ENCODE data around the gene KCNJ12.
"Not testable (repeated sequence)": the region's sequence is repeated elsewhere in the genome, so short reads cannot be mapped to it uniquely, and the experiment has no call there.

Gene KCNJ12

DNA sequence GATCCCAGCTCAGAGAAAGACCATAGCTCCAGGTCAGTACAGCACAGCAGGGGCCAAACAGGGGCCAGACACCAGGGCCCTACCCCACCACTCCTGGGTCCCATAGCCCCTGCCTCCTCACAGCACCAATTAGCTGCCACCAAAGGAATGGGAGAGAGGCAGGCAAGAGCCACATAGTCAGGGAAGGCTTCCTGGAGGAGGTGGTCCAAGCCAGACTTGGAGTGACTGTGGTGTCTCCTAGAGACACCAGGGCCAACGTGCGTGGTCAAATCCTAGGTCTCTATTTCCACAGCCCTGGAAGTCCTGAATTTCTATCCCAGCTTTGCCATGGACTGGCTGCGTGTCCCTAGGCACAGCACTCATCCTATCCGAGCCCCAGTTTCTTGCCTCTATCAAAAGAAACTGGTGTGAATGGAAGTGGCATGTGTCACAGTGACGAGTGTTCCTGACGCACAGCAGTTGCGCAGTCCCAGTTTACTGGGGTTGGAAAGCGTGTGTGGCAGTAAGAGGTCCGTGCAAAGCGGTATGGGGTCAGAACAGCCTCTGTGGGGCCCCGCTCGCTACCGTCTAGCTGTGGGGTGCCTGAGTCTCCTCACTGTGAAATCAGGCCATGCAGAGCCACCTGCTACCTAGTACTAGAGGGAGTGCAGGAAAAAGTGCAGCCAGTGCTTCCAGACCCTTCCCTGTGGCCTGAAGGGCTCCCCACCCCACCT lies 23.5 kb downstream of the KCNJ12 start:
- no peak overlapping the region for H3K4me3 ChIP-seq (ENCODE audit: low read length)
- TF ChIP-seq, protein P1, sequence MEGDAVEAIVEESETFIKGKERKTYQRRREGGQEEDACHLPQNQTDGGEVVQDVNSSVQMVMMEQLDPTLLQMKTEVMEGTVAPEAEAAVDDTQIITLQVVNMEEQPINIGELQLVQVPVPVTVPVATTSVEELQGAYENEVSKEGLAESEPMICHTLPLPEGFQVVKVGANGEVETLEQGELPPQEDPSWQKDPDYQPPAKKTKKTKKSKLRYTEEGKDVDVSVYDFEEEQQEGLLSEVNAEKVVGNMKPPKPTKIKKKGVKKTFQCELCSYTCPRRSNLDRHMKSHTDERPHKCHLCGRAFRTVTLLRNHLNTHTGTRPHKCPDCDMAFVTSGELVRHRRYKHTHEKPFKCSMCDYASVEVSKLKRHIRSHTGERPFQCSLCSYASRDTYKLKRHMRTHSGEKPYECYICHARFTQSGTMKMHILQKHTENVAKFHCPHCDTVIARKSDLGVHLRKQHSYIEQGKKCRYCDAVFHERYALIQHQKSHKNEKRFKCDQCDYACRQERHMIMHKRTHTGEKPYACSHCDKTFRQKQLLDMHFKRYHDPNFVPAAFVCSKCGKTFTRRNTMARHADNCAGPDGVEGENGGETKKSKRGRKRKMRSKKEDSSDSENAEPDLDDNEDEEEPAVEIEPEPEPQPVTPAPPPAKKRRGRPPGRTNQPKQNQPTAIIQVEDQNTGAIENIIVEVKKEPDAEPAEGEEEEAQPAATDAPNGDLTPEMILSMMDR (IDR thresholded peaks at IDR 0.05; ENCODE audit: insufficient read depth, low read depth, low read length, missing control alignments) = no peak
- DNase-seq (ENCODE audit: low read depth) = no peak

- H3K4me3 ChIP-seq (ENCODE audit: low read length); DNase-seq (ENCODE audit: low read depth): not testable (repeated sequence)
Measured at GRCh38 chr17:21400187-21400569, 24.0 kb downstream of the KCNJ12 start.

- H3K4me3 ChIP-seq (ENCODE audit: low read length) = no peak overlapping the region
- TF ChIP-seq, protein P1 (IDR thresholded peaks at IDR 0.05; ENCODE audit: insufficient read depth, low read depth, low read length, missing control alignments) = no peak
- no peak for DNase-seq (ENCODE audit: low read depth)
Measured at GRCh38 chr17:21400816-21401593, 24.8 kb downstream of the KCNJ12 start.

DNA sequence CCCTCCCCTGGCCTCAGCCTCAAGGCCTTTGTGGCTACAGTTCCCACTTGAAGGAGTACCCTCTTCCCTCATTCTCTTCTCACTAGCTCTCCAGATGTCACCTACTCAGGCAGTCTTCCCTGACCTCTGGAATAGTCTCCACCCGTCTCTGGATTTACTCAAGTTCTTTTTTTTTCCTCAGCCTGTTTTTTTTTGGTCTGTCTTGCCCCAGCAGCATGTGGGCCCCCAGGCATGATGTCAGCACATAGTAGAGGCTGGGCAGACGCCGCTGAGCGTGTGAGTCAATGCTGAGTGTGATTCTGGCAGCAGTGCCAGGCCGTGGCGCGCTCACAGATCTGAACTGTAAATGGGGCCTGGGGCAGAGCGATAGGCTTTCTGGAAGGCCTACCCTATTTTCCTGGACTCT lies 26.0 kb downstream of the KCNJ12 start:
- H3K4me3 ChIP-seq (ENCODE audit: low read length) = not testable (repeated sequence)
- peak; percentile 92 for DNase-seq (ENCODE audit: low read depth)

- DNase-seq (ENCODE audit: low read depth); H3K4me3 ChIP-seq (ENCODE audit: low read length): not testable (repeated sequence)
Measured at GRCh38 chr17:21402926-21403325, 26.8 kb downstream of the KCNJ12 start.

GRCh38 chr17:21404106-21404505 lies 27.9 kb downstream of the KCNJ12 start:
- not testable (repeated sequence) for H3K4me3 ChIP-seq (ENCODE audit: low read length); DNase-seq (ENCODE audit: low read depth)

DNA sequence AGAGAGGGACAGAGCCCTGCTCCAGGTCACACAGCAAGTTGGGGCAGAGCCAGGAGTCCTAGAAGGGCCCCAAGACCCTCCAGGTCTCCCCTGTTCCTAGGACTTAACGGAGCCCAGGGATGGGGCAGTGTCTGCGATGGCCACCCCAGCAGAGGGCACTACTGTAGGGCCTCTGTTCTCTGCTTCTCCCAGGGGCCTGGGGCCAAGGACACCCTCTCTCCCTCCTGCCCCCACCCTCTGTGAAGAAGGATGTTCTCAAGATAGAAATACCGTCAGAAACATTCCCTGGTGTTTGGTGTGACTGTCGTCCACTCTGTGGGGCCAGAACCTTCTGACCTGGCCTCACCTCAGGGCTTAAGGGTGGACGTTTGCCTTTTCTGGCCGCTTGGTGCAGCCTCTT lies 28.4 kb downstream of the KCNJ12 start:
- DNase-seq (ENCODE audit: low read depth); H3K4me3 ChIP-seq (ENCODE audit: low read length): not testable (repeated sequence)

DNA sequence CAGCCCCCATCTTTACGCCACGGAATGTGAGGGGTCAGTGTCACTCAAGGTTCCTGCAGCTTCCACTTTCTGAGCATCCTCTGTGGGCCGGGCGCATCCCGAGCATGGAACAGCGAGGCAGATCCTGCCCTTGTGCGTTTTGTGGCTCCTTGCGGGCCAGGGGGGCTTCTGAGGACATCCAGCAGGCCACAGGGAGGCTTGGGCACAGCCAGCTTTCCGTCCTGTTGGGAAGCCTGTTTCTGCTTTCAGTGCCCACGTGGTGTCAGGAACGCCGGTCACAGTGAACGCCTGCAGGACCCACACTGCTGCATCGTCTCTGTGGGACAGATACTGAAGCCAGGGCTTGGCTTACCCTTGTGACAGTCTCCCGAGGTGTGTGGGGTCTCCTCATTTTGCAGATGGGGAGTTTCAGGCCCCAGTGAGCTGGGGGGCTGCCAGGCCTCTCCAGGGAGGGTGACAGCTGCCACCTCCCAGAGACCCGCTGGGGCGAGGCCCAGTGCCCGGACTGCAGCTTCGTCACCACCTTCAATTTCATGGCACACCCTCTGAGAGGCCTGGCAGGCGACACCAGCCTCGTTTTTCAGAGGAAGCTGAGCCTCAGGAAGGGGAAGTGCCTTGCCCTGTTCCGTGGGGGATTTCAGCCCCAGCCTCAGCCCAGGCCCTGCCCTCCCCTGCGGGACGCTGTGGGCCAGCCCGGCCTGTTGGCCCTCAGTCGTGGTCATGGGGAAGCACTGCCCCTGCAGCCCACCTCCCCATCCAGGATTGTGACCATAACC lies 29.0 kb downstream of the KCNJ12 start:
- DNase-seq (ENCODE audit: low read depth); H3K4me3 ChIP-seq (ENCODE audit: low read length): not testable (repeated sequence)

DNA sequence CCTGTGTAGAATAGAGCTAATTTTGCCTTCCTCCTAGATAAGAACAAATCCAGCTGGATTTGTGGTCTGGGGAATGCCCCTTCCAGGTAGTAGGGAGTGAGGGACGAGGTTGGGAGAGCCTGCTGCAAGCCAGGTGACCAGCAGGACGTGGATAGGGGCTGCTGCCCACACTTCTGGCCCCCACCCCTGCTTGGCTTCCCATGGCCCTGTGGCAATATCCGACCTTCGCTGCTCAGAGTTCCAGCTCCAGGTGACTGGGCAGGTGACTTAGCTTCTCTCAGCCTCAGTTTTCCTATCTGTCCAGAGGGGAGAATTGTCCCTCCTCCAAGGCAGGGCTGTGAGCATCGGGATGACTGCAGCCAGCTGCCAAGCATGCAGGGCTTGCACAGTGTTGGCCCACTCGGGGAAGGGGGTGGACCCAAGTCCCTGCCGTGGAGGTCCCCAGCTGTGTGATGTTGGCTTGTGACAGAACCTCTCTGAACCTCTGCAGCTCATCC lies 29.8 kb downstream of the KCNJ12 start:
- H3K4me3 ChIP-seq (ENCODE audit: low read length); DNase-seq (ENCODE audit: low read depth): not testable (repeated sequence)

- not testable (repeated sequence) for H3K4me3 ChIP-seq (ENCODE audit: low read length); DNase-seq (ENCODE audit: low read depth)
Measured at GRCh38 chr17:21406616-21407404, 30.7 kb downstream of the KCNJ12 start.

GRCh38 chr17:21407752-21408151 lies 31.6 kb downstream of the KCNJ12 start:
- DNase-seq (ENCODE audit: low read depth); H3K4me3 ChIP-seq (ENCODE audit: low read length): not testable (repeated sequence)

DNA sequence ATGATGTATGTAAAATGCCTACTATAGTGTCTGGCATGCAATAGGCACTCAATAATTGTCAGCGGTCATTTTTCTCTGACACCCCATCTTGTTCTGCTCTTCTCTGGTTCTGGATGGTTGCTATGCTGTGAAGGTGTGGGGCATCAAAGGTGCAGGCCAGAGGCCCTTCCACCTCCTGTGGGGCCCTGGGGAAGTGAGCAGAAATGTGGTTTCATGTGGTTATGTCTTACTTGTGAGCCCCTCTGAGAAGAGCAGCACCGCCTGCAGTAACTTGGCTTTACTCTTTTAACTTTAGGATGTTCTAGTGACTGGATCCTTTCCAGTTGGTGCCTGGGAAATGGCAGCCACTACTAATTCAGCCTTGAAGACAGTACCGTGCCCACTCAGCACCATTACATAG lies 32.1 kb downstream of the KCNJ12 start:
- H3K4me3 ChIP-seq (ENCODE audit: low read length); DNase-seq (ENCODE audit: low read depth): not testable (repeated sequence)

- not testable (repeated sequence) for H3K4me3 ChIP-seq (ENCODE audit: low read length); DNase-seq (ENCODE audit: low read depth)
Measured at GRCh38 chr17:21408766-21409300, 32.7 kb downstream of the KCNJ12 start.

DNA sequence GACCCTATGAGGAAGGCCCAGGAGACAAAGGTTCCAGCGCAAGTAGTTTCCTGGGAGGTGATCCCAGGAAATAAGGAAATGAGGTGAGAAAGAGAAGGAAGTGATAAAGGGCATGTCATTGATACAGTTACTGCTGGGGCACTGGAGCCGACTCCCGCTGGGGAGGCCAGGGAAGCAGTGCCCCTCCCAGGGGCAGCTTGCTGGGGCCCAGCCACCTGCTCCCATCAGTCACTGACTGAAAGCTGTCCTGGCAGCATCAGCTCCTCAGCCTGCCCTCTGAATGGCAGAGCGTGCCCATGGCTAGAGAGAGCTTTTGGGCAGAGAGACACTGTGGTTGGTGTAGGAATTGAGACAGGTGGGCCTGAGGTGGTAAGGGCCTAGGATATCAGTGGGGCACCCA lies 33.2 kb downstream of the KCNJ12 start:
- not testable (repeated sequence) for DNase-seq (ENCODE audit: low read depth); H3K4me3 ChIP-seq (ENCODE audit: low read length)

GRCh38 chr17:21409971-21410370 lies 33.8 kb downstream of the KCNJ12 start:
- not testable (repeated sequence) for H3K4me3 ChIP-seq (ENCODE audit: low read length); DNase-seq (ENCODE audit: low read depth)

GRCh38 chr17:21410371-21410770 lies 34.2 kb downstream of the KCNJ12 start:
- not testable (repeated sequence) for DNase-seq (ENCODE audit: low read depth); H3K4me3 ChIP-seq (ENCODE audit: low read length)

Data from epithelial cell of esophagus (primary cell).